GM13977 (cell line): Measurements from ENCODE around the gene ATG9B.
A peak's percentile ranks its signal among the peaks of the same experiment; 100 is the strongest.

ENCODE experiments used
- DNase-seq: peaks from one replicate; pipeline ENCODE4 v3.0.0; 2012; ENCODE audit warnings: low spot score
- in situ Hi-C: fragments of 300-500 bp; cut with MboI; formaldehyde crosslinking; loops from one replicate; pipeline ENCODE4 v1.12.0; 2022; ENCODE audit warnings: low sequenced_read_pairs, low pct_unique_long_range_greater_than_20kb, mixed read lengths, inconsistent platforms; ENCODE audit not compliant: unreplicated experiment
- TF ChIP-seq, protein P1 (sequence below): IDR thresholded peaks from 2 replicates; pipeline ENCODE4 v1.5.1; 2012; ENCODE audit warnings: mild to moderate bottlenecking, control low read depth; ENCODE audit not compliant: insufficient read depth; ENCODE audit errors: extremely low read depth, missing control alignments

ATG9B gene

DNA sequence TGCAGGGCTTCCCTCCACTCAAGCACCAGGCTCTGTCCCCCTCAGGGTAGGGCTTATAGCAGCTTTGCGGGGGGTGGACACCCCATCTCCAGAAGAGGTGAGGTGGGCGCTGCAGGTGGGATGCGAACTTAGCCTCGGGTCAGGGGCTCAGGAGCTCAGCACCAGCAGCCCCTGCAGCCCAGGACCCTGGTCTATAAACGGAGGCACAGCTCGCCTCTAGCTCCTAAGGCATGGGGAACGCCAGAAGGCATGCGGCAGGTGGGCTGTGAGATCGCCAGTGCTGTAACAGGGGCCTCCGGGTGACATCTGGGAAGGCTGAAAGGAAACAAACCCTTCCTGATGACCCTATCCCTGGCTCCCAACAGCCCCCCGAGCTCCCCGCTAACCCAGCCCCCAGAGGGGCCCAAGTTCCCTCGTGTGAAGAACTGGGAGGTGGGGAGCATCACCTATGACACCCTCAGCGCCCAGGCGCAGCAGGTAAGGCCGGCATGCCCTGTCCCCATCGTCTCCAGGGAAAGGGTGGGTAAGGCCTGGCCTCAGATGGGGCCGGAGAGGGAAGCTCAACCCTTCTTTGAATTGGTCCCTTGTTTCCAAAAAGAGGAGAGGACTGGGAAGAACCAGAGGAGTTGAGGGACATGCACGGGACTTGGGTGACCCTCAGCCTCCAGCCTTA, 29.3 kb downstream of the ATG9B start:
- DNase-seq = no peak
- TF ChIP-seq, protein P1, sequence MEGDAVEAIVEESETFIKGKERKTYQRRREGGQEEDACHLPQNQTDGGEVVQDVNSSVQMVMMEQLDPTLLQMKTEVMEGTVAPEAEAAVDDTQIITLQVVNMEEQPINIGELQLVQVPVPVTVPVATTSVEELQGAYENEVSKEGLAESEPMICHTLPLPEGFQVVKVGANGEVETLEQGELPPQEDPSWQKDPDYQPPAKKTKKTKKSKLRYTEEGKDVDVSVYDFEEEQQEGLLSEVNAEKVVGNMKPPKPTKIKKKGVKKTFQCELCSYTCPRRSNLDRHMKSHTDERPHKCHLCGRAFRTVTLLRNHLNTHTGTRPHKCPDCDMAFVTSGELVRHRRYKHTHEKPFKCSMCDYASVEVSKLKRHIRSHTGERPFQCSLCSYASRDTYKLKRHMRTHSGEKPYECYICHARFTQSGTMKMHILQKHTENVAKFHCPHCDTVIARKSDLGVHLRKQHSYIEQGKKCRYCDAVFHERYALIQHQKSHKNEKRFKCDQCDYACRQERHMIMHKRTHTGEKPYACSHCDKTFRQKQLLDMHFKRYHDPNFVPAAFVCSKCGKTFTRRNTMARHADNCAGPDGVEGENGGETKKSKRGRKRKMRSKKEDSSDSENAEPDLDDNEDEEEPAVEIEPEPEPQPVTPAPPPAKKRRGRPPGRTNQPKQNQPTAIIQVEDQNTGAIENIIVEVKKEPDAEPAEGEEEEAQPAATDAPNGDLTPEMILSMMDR = no peak
- in situ Hi-C loops = no loop called here

DNA sequence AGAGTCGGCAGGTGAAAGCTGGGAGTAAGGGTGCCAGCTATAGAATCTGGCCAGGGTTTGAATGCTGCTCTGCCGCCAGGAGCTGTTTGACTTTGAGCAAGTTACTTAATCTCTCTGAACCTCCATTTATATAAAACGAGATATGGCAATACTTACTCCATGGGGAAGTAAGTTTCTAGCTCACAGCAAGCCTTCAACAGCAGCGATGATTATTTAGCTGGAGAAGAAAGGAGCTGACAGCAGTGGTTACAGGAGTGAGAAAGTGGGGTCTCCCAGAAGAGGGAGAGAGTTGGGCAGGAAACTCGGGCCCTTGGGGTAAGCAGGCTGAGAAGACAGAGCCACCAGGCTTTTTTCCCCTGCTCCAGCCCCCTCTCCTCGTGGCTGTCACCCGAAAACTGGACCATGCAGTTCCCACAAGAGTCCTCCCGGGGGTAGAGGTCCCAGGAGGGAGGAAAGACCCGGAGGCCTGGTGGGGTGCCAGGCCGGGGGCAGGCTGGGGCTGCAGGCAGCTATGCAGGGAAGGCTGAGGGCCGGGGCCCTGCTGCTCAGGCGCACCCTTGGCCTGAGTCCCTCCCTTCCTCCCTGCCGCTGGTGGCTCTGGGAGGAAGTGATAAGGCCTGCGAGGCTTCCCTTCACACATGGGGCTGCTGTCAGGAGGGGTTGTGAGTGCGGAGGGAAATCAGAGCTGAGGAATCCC, 30.0 kb downstream of the ATG9B start:
- in situ Hi-C loops = no loop called here
- no peak for DNase-seq
- TF ChIP-seq, protein P1 = no peak

DNA sequence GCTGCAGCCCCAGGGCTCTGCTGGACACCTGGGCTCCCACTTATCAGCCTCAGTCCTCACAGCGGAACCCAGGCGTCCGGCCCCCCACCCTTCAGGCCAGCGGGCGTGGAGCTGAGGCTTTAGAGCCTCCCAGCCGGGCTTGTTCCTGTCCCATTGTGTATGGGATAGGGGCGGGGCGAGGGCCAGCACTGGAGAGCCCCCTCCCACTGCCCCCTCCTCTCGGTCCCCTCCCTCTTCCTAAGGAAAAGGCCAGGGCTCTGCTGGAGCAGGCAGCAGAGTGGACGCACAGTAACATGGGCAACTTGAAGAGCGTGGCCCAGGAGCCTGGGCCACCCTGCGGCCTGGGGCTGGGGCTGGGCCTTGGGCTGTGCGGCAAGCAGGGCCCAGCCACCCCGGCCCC, 30.8 kb downstream of the ATG9B start:
- in situ Hi-C loops = no loop called here
- TF ChIP-seq, protein P1 = no peak
- DNase-seq = no peak

DNA sequence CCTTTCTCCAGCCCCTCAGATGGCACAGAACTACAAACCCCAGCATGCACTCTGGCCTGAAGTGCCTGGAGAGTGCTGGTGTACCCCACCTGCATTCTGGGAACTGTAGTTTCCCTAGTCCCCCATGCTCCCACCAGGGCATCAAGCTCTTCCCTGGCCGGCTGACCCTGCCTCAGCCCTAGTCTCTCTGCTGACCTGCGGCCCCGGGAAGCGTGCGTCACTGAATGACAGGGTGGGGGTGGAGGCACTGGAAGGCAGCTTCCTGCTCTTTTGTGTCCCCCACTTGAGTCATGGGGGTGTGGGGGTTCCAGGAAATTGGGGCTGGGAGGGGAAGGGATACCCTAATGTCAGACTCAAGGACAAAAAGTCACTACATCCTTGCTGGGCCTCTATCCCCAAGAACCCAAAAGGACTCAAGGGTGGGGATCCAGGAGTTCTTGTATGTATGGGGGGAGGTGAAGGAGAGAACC, 31.4 kb downstream of the ATG9B start:
- TF ChIP-seq, protein P1 = no peak
- in situ Hi-C loops = no loop called here
- peak; percentile 65 for DNase-seq

DNA sequence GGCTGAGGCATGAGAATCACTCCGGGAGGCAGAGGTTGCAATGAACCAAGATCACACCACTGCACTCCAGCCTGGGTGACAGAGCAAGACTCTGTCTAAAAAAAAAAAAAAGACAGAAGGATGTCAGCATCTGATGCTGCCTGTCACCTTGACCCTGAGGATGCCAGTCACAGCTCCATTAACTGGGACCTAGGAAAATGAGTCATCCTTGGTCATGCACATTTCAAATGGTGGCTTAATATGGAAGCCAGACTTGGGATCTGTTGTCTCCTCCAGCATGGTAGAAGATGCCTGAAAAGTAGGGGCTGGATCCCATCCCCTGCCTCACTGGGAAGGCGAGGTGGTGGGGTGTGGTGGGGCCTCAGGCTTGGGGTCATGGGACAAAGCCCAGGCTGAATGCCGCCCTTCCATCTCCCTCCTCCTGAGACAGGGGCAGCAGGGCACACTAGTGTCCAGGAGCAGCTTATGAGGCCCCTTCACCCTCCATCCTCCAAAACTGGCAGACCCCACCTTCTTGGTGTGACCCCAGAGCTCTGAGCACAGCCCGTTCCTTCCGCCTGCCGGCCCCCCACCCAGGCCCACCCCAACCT, 32.1 kb downstream of the ATG9B start:
- TF ChIP-seq, protein P1 = no peak
- in situ Hi-C loops = no loop called here
- no peak for DNase-seq

DNA sequence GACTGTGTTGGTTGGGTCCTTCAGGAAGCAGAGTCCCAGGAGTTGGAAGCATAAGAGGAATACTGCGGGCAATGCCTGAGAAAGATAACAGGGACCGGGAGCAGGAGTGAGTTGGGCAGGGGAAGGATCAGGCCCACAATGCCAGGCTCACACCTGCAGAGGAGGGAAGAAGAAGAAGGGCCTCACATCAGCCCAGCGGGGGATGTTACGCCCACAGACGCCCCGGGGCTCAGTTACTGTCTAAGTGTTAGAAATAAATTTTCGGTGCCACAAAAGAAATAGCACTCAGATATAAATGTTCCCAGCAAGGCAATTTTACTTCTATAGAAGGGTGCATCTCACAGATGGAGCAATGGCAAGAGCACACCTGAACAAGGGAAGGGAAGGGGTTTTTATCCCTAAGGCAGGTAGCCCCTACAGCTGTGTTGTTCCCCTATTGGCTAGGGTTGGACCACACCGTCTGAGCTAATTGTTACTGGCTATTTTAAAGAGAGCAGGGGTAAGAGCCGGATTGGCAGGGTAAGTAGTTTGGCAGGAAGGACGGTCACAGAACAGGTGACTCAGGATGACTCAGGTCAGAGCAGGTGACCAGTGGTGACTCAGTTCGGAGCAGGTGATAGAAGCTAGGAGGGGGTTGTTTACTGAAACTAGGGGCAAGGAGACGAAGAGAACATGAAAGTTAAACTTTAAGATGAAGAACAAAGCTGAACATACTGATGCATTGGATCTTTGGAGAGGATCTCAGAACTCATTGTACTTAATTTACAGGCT, 33.7 kb downstream of the ATG9B start, which contains the start of gene NOS3:
Gene NOS3 (plus strand): TSS at position 602 of the 771 bp plus-strand sequence. CDS start 2,787 bp downstream, outside the sequence.
- no peak for DNase-seq
- TF ChIP-seq, protein P1 = no peak
- in situ Hi-C loops = no loop called here
